Embryonic facial prominence (tissue), 1 donor: ENCODE data around the gene EHD3.

Experiments used
- DNase-seq: peaks from one replicate; pipeline ENCODE4 v3.0.0-alpha.2; 2016; ENCODE audit errors: extremely low spot score

EHD3 gene

GRCh38 chr2:31236433-31237205 lies 2.7 kb downstream of the EHD3 start:
- no peak for DNase-seq

GRCh38 chr2:31237348-31238017 lies 3.5 kb downstream of the EHD3 start:
- DNase-seq = no peak

DNA sequence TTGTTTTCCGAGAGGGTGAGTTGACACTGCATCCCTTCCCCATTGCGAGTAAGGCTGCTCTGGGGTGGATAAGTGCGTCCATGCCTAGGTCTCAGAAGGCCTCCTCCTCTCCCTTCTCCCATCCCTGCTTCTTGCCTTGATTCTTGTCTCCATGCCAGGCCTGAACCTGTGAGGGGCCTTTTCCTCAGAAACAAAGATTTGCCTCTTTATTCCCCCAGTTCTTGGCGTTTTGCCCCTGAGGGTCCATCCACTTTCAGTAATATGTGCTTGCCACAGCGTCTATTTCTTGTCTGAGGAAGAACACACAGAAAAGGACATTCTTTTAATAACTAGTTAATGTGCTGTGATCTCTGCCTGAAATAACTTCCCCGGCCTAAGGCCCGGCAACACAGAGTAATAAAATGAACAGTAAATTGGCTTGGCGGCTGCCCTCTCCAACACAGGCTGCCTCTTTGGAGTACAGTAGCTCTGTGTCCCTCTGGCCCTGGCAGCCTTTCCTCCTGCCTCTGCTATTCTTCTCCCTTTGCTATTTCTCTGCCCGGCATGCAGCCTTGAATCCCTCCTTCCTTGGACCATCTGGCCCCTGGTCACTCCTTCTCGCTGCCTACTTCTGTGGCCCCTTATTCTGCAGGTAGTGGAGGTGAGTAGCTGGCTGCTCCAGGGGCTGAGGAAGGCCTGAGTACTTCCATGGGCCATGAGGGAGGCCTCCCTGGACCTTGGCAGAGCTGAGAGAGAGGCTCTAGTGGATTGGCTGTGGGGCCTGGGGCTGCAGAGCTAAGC lies 4.4 kb downstream of the EHD3 start:
- DNase-seq = no peak

- no peak for DNase-seq
These were observed 5.1 kb downstream of the EHD3 start for GRCh38 chr2:31238906-31239592.

- no peak for DNase-seq
These were observed 5.7 kb downstream of the EHD3 start for GRCh38 chr2:31239593-31240177.

DNA sequence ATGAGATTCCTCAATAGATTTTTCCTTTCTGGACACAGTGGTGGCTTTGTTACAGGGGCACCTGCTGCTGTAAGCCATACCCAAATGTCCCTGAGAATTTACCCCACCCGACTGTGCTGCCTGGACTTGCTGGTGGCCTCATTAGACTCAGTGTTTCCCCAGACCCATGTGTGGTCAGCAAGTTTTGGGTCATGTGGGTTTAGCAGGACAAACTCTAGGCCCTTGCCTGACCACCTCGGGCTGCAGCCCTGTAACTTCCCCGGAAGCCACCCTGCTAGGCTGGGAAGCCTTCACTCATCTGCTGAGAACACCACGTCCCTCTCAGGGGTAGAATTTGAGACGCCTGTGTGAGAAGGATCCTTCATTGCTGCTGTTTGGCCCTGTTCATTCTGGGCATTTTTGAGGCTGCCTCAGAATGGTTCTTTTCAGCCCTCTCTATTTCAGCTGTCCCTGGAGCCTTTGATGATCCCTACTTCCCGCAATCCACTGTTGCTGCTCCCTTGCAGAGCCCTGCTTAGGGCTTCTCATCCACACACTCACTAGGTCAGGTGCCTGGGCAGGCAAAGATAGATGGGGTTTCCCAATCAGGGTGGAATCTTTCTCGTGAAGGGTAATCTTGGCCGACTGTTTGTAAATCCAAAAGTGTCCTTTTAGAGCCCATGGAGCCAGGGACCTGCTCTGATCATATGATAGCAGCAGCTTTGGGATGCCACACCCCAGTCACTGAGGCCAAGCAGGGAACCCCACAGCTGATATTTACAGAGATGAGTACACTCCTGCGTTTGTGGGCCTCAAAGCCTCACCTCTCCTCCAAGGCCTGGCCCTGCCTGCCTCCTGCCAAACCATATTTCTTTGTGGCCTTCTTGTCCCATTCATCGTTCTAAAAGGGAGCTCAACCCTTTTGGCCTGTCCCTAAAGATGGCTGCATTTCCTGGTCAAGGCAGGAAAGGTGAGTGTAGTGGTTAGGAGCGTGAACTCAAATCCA lies 6.7 kb downstream of the EHD3 start:
- no peak for DNase-seq

DNA sequence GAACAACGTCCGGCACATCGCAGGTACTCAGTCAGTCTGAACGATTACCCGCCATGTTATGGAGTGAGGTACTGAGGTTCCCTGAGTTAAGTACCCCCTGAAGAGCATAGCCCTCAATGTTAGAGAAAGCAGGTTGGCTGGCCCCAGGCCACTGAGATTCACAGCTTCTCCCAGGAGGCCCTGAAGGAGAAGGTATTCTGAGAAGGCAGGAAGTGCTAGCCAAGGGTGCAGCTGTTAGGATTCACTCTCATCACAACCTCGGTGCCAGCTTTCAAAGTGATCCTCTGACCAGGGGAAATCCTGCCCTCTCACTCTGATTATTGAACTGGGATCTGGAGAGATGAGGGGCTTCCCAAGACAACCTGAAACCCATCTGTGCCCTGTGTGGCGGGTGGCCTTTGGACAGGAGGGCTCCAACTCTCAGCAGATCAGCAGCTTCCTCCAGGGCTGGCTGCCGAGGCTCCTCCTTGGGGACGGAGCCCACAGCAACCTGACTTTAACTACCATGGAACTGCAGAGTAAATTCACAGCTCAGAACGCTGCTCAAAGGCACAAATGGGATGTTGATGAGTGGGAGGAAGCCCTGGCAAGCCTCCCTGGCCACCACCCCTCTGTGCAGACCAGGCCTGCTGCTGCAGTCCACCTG lies 7.8 kb downstream of the EHD3 start:
- no peak for DNase-seq

- no peak for DNase-seq
These were observed 9.1 kb downstream of the EHD3 start for GRCh38 chr2:31243053-31243452.

DNA sequence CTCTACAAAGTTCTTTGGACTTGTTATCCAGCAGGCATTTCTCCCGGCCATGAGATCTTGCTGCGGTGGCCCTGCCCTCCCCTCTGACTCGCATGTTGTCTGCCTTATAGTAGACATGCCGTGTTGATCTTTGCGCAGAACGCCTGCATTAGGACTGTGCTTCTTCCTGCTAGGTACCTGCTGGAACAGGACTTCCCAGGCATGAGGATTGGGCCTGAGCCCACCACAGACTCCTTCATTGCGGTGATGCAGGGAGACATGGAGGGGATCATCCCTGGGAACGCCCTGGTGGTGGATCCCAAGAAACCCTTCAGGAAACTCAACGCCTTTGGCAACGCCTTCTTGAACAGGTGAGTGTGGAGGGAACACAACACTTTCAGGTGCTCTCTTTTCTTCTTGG lies 10.1 kb downstream of the EHD3 start:
- no peak for DNase-seq

DNA sequence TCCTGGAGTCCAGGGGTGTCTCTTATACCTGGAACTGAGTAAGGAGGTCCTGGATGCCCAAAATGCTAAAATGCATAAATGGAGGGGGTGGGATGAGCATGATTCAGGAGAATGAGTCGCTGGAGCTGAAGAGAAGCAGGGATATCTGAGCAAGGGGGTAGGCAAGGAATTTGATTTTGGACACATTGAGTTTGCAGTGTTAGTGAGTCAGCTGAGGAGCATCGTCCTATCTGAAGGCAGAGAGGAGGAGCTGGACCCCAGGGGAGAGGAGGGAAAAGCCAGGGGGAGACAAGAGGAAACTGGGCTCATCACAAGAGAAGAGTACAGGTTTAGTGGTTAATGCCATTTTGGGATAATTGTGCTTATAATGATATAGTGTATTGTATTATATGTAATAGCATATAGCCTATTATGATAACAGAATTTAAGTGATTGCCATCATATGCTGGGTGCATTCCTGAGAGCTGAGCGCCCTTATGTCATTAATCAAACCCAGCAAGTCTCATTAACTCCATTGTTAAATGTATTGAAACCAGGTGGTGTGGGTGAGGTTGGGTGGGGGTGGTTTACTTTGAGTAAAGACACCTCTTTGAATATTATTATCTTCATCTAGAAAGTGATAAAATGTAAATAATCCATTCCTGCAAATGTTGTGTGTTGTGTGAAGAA lies 12.4 kb downstream of the EHD3 start:
- DNase-seq = no peak

DNA sequence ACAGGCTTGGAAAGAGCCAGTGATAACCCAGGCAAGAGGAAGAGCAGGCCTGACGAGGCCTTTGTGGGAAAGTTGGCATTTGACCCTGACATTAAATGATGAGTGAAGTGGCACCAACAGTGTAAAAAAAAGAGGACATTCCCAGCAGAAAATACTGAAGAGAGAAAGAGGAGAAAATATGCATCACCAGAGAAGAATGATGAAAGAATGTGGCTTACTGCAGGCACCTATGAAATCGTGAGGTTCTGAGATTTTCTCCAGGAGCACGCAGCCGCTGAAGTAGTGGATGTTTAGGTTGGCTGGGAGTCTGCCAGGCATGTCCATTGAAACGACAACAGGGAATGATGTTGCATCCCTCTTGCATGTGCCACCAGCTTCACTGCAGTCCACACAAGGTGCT lies 13.8 kb downstream of the EHD3 start:
- DNase-seq = no peak

GRCh38 chr2:31248139-31248538 lies 14.2 kb downstream of the EHD3 start:
- DNase-seq = no peak

DNA sequence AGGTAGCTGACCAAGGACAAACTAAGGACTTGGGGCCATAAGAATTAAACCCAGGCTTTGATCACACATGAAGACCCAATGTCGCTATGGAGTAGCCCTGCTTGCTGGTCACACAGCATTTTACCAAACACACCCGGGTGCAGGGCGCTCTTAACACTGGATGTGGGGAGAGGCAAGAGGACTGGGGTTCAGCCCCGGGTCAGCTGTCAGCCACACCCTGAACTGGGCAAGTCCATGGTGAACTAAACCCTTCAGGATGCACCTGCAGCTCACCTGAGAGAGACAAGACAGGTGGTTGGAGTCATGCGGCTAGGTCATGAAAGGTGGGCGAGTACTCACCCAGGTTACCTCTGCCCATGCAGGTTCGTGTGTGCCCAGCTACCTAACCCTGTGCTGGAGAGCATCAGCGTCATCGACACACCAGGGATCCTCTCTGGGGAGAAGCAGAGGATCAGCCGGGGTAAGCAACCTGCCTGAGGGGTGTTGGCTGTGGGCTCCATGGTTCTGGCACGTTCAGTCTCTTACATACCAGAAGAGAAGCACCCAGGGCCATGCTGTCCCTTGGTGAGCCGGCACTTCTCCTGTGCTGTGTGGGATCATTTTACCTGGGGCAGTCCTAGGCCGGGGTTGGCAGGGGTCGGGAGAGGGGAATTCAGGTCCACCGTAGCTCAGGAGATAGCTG lies 15.2 kb downstream of the EHD3 start:
- no peak for DNase-seq

DNA sequence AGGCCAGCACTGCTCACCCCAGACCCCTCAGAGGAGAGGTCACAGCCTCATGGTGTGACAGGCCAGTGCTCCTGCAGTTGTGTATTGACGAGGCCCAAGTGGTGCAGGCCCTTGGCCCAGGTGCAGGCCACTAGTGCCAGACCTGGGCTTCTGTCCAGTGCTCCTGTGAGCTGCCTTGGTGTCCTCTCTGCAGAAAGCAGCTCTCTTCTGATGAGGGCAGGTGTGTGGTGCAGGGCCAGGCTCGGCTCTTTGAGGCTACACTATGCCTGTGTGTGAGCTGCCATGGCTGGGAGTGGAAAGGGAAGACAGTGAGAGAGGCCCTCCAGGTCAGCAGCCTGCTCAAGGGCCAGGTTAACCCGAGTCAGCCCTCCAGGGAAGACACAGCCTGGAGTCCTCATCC lies 17.1 kb downstream of the EHD3 start:
- DNase-seq = no peak

- DNase-seq = no peak
These were observed 17.9 kb downstream of the EHD3 start for GRCh38 chr2:31251851-31252250.

DNA sequence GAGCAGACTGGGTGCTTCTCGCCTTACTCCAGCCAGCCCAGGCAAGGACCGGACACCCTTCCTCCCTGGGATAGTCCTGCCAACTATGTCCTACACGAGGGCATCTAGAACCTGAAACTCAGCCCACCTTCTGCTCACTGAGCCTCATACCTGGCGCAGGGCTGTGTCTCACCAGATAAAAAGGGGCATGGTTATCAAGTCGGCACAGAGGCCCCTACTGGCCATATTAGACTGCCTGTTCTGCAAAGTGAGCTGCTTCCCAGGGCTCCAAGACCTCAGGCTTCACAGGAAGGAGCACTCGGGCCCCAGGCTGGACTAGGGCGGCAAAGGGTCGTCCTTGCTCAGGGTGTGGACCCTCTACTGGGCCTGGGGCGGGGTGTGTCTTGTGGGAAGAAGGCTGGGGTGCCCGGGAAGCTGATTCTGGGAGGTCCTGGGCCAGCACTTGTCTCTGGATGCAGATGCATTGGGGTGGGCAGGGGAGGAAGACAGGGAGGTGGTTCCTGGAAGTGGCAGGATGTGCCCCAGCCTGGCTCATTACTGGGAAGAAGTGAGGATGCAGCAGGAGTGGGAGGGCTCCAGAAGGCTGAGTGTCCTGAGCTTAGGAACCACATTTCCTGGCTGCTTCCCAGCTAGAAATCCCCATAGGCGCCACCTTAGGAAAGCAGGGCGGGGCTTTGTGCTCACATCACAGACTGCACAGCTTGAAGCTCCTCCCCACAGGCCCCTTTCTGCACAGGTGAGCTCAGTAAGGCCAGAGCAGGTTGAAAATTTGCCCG lies 19.6 kb downstream of the EHD3 start:
- no peak for DNase-seq

DNA sequence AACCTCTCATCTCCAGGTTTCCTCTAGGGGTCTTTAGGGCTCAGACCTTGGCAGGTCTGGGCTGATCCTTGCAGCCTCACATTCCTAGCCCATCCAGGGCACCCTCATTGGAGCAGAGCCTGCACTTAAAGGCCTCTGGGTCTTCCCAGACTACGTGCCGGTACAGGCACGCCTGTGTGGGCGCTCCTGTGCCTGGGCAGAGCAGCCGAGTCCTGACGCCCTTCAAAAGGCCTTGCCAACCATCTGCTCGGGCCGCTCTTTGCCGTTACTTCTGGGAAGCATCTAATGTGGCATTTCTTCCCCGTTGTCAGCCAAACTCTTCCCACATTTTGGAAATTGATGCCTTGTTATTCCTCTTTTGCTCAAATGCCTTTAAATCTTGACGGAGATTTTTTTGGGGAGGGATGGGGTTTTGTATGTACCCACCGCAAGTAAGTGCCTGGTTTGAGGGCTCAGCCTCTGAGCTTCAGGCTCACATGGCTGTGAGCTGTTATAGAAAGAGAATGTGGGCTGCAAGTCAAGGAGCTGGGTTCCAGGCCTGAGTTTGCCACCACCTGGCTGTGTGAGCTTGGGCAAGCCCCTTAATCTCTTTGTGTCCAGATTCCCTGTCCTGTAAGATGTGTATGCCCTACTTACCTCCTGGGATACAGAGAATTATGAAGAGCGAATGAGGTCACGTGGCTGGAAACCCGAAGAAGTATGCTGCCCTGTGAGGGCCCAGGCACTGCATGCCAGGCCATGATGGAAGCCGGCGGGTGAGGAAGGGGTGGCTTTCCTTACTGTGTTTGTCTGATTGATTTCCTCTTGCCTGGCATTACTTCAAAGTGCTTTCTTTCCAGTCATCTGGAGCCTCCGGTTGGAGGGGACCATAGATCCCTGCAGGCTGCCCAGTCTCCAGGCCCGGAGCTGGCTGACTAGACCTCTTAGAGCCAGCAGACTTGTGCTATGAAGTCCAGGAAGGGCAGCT lies 20.6 kb downstream of the EHD3 start:
- no peak for DNase-seq
